HG03108 (cell line): ENCODE data around the gene DTD1.

ENCODE experiments used
- ATAC-seq: cut with Tn5 transposase; IDR thresholded peaks from one replicate; pipeline ENCODE4 v1.9.1; 2021; ENCODE audit warnings: moderate library complexity; ENCODE audit not compliant: unreplicated experiment

The DTD1 gene

DNA sequence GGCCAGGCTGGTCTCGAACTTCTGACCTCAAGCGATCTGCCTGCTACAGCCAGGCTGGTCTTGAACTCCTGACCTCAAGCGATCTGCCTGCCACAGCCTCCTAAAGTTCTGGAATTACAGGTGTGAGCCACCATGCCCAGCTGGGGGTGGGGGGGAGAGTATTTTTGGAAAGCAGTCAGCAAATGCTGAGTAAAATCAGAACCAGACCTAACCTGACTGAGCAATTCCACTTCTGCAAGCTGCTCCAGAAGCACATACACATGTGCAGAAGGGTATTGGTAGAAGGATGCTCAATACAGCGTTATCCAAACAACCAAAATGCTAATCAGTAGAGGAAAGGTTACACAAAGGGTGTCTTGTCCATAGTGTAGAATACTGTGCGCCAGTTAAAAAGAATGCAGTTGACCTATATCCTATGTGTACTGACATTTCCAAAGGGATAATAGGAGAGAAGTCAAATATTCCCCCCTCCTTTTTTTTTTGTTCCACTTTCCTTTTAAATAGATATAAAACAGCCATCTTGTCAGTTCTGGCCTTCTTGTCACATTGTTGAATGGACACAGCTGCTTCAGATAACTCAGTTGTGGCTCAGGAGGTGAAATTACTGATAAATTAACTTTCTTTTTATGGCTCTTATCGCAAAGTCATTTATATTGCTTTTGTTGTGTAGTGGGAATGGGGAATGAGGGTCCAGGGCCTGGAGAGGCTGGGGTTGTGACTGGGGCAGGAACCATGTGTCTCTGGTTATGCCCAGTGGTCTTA lies 74.6 kb downstream of the DTD1 start:
- ATAC-seq = no peak

- no peak for ATAC-seq
These were observed 76.1 kb downstream of the DTD1 start for GRCh38 chr20:18663932-18664331.

- ATAC-seq = no peak
These were observed 77.3 kb downstream of the DTD1 start for GRCh38 chr20:18665135-18665534.

- no peak for ATAC-seq
These were observed 79.1 kb downstream of the DTD1 start for GRCh38 chr20:18666803-18667415.

GRCh38 chr20:18669241-18670019 lies 81.6 kb downstream of the DTD1 start:
- ATAC-seq = no peak

GRCh38 chr20:18671203-18671710 lies 83.4 kb downstream of the DTD1 start:
- ATAC-seq = no peak

GRCh38 chr20:18672834-18673233 lies 85.0 kb downstream of the DTD1 start:
- no peak for ATAC-seq

DNA sequence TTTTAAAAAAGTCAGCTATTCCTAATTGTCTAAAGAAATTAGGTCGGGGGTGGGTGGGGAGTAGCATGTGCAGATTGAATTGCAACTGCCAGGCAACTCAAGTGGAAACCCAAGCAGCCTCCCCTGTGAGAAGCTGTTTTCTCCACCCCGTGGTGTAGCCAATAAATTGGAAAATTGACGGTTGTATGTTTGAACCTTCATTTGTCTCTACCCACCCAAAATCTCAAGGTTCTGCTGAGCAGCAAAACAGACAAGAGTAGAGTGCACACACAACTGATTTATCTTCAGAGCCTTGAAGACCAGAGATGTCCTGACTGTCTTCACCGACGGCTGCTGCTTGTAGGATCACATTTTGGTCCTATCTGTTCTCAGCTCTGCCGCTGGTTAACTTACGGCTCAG lies 88.5 kb downstream of the DTD1 start:
- no peak for ATAC-seq

GRCh38 chr20:18677126-18677525 lies 89.3 kb downstream of the DTD1 start:
- ATAC-seq = no peak

DNA sequence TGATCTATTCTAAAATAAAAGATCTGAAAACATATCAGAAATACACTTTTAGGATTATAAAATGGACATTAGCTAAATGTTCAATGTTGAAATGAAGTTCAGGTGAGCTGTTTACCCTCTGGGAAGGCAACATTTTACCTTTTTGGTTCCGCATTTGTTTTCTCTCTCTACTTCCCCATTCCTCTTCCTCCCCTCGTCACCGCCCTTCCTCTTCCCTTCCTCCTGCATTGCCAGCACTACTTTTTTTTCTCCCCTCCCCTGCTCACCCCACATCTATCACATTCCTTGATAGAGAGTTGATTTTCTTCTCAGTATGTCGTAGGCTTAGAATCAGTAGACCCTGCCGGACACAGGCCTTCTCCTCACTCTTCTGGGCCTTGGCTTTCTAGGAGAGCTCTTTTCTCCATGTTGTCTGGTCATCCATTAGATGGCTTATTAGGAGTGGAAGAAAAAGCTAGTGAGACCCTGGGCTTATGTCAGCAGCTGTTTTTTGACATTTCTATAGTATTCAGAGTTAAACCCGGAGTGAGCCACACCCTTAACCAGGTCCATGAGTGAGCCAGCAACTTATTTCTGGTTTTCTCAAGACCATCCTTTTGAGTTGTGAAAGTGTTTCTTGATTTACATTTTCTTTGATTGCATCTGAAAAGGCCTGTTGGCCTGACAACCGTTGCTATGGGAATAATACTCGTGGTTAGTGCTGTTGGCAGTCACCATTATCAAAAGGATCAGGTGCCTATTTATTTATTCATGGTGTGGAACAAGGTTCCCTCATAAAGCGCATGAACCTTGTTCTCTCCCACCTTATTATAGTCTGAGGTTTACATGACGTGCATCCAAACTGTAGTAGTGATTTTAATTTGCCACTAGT lies 90.9 kb downstream of the DTD1 start:
- no peak for ATAC-seq

DNA sequence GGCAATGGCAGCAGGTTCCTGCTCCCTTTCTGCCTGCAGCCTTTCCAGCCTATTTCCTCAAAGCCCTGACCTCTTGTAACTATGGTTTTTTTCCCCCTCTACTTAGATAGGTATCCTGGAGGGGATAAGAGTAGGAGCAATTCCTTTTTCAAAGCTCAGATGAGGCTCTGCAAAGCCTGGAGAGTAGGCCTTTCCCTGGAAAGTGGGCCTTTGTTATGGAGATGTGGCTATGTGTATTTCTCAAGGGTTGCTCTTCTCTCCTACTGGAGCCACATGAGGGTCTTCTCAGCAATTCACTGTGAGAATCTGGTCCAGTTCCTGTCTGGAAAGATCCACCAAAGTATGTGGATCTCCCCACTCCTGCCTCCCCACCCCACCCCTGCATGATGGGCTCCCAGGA lies 96.0 kb downstream of the DTD1 start:
- ATAC-seq = no peak

DNA sequence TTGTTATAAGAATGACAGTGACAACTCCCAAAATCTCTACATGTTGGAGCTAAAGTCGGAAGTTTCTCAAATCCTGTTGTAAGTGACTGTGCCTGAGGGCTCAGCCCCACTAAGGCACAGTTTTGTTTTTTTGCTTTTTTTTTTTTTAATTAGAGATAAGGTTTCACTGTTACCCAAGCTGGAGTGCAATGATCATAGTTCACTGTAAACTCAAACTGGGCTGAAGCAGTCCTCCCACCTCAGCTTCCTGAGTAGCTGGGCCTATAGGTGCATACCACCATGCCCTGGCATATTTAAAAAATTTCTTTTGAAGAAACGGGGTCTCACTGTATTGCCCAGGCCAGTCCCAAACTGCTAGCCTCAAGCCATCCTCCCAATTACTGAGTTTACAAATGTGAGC lies 96.9 kb downstream of the DTD1 start:
- ATAC-seq = no peak

DNA sequence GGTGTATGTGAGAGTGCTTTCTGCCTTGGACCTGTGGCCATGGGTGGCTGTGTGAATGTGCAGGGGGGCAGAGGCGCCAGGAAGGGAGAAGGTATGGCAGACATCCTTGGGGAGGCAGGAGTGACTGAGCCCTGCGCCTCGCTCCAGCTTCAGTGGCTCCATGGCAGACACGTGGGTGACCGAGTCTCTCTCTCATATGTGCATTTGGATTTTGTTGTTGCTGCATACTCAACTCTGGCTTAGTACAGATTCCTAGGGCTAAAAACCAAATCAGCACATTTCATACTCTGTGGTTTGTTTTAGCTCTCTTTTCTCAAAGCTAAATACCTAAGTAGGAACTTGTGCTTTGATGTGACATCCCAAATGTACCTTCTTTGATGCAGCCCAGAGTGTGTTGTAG lies 97.6 kb downstream of the DTD1 start:
- ATAC-seq = no peak

DNA sequence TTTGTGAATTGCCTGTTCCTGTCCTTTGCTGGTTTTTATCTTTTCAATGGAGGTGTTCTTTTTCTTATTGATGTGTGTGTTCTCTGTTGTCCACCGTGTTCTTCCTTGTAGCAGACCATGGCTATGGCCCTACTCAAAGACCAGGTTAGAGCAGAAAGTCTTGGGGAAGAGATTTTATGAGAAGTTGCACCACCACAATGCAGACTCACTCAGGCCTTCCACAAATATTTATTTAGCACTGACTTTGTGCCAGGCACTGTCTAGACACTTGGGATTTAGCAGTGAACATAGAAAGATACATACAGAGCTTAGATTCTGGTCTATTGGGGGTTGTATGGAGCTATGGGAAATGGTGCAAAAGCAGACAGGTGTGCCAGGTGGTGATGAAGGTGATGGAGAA lies 98.8 kb downstream of the DTD1 start:
- ATAC-seq = no peak

DNA sequence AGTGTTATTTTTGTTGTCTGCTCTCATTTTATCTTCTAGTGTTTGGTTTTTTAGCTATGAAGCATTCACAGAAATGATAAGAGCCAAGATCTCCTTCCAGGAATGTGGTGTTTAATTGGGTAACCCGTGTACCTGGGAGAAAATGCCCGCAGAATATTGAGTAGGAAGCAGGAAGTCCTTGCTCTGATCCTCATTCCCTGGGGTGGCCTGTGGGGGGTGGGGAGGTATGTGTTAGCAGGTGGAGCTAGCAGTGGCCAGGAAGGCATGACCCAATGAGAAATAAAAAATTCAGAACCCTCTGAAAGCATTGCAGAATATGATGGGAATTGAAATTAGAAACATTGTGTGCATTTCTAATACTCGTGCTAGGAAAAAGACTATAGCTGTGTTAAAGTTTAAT lies 100.8 kb downstream of the DTD1 start:
- ATAC-seq = no peak

GRCh38 chr20:18689557-18689956 lies 101.7 kb downstream of the DTD1 start:
- no peak for ATAC-seq

GRCh38 chr20:18692447-18692846 lies 104.6 kb downstream of the DTD1 start:
- ATAC-seq = no peak

DNA sequence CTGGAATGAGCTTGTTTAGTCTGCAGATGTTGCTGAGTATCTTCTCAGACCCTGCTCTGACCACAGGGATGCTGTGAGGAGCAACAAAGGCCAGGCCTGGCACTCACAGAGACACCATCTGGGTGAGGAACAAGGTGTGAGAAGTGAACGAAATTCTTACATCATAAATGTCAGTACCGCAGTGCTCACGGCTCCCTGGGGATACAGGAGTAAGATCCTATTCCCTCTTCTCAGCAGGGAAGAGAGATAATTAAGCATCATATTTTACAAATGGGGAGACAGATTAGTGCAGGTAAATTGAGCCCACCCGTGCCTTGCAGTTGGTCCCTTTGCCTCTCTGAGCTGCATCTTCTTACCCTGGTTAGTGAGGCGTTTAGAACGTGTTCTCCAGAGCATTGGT lies 106.2 kb downstream of the DTD1 start:
- no peak for ATAC-seq

- ATAC-seq = no peak
These were observed 107.3 kb downstream of the DTD1 start for GRCh38 chr20:18695175-18695574.

DNA sequence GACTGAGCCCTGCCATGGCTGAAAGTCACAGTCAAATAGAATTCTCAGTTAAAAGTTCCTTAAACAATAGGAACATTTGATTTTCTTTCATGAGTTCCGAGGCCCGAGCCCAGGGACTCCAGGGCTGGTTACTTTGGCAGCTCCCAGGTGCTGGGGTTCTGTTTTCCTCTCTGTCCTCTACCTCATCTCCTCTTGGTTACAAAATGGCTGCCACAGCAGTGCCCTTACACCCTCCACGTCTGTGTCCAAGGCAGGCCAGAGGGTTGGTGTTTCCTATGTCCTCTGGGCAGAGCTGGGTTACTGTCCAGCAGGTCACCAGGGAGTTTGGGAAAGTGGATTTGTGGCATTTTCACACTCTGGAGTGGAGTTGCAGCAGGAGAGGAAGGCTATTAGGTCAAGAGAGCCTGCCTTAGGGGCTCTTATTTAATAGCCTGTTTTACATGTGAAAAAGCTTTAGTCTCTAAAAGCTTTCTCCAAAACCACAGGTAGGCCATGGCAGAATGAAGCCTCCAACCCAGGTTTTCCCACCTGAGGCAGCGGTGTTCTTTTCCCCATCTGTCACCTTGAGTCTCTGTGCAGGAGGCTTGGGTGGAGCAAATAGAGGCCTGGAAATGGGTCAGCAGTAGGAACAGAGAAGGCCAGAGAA lies 111.0 kb downstream of the DTD1 start:
- no peak for ATAC-seq
